ENCODE measurements around the gene TRAM2.

Gene TRAM2

GRCh38 chr6:52598123-52598823, 21.4 kb upstream of the TRAM2 start:
- TF ChIP-seq NFIC (IDR thresholded peaks at IDR 0.05) (no peak), USF1 (IDR thresholded peaks at IDR 0.05) (no peak), RAD21 (IDR thresholded peaks at IDR 0.05; ENCODE audit: low read depth) (peak; percentile 51), CEBPB (IDR thresholded peaks at IDR 0.05) (no peak)

- TF ChIP-seq CREB1 (IDR thresholded peaks at IDR 0.05; ENCODE audit: low read depth) (no peak), REST (IDR thresholded peaks at IDR 0.05; ENCODE audit: low read depth) (no peak), EGR1 (IDR thresholded peaks at IDR 0.05) (no peak), TEAD4 (IDR thresholded peaks at IDR 0.05) (no peak), RAD21 (IDR thresholded peaks at IDR 0.05; ENCODE audit: low read depth) (no peak)
These were observed 20.9 kb upstream of the TRAM2 start for GRCh38 chr6:52597738-52598122.

GRCh38 chr6:52596371-52597028, 19.6 kb upstream of the TRAM2 start:
- TF ChIP-seq FOXM1 (IDR thresholded peaks at IDR 0.05; ENCODE audit: borderline replicate concordance, low read depth): no peak
- TF ChIP-seq YY1 (IDR thresholded peaks at IDR 0.05; ENCODE audit: low read depth): no peak
- TF ChIP-seq RAD21 (IDR thresholded peaks at IDR 0.05; ENCODE audit: low read depth): no peak
- no peak for TF ChIP-seq TAF1 (IDR thresholded peaks at IDR 0.05; ENCODE audit: low read depth)
- TF ChIP-seq CREB1 (IDR thresholded peaks at IDR 0.05; ENCODE audit: low read depth): no peak
- TF ChIP-seq TEAD4 (IDR thresholded peaks at IDR 0.05): no peak
- TF ChIP-seq CEBPB (IDR thresholded peaks at IDR 0.05): no peak
- TF ChIP-seq USF1 (IDR thresholded peaks at IDR 0.05): no peak
- TF ChIP-seq TCF12 (IDR thresholded peaks at IDR 0.05; ENCODE audit: low read depth): no peak
- no peak for TF ChIP-seq MAX (IDR thresholded peaks at IDR 0.05)
- TF ChIP-seq ZBTB7A (IDR thresholded peaks at IDR 0.05; ENCODE audit: low read depth): no peak

GRCh38 chr6:52595796-52596130, 18.9 kb upstream of the TRAM2 start:
- TF ChIP-seq NFIC (IDR thresholded peaks at IDR 0.05) (no peak), MAX (IDR thresholded peaks at IDR 0.05) (no peak), YY1 (IDR thresholded peaks at IDR 0.05; ENCODE audit: low read depth) (no peak), EP300 (IDR thresholded peaks at IDR 0.05; ENCODE audit: borderline replicate concordance) (no peak), EGR1 (IDR thresholded peaks at IDR 0.05) (no peak), TEAD4 (IDR thresholded peaks at IDR 0.05) (no peak), CEBPB (IDR thresholded peaks at IDR 0.05) (no peak), USF1 (IDR thresholded peaks at IDR 0.05) (no peak), RAD21 (IDR thresholded peaks at IDR 0.05; ENCODE audit: low read depth) (no peak), CREB1 (IDR thresholded peaks at IDR 0.05; ENCODE audit: low read depth) (no peak), TAF1 (IDR thresholded peaks at IDR 0.05; ENCODE audit: low read depth) (no peak), REST (IDR thresholded peaks at IDR 0.05; ENCODE audit: low read depth) (no peak)

- TF ChIP-seq YY1 (IDR thresholded peaks at IDR 0.05; ENCODE audit: low read depth) (peak; percentile 18; the same call in 1 of the 2 replicates), CREB1 (IDR thresholded peaks at IDR 0.05; ENCODE audit: low read depth) (no peak), NFIC (IDR thresholded peaks at IDR 0.05) (0 out of 2 replicates have a peak, but pooled peaks have one; percentile 24), TEAD4 (IDR thresholded peaks at IDR 0.05) (peak; percentile 9; the same call in 1 of the 2 replicates), TAF1 (IDR thresholded peaks at IDR 0.05; ENCODE audit: low read depth) (no peak), TCF12 (IDR thresholded peaks at IDR 0.05; ENCODE audit: low read depth) (0 out of 2 replicates have a peak, but pooled peaks have one; percentile 23), REST (IDR thresholded peaks at IDR 0.05; ENCODE audit: low read depth) (no peak)
These were observed 18.3 kb upstream of the TRAM2 start for GRCh38 chr6:52595000-52595795.

Measured in Ishikawa (cell line).